GM04503 (cell line): ENCODE measurements around the gene GALNT7.

Experiments used
- DNase-seq: peaks from one replicate; pipeline ENCODE4 v3.0.0-alpha.2; 2012; ENCODE audit warnings: low read depth

The GALNT7 gene

DNA sequence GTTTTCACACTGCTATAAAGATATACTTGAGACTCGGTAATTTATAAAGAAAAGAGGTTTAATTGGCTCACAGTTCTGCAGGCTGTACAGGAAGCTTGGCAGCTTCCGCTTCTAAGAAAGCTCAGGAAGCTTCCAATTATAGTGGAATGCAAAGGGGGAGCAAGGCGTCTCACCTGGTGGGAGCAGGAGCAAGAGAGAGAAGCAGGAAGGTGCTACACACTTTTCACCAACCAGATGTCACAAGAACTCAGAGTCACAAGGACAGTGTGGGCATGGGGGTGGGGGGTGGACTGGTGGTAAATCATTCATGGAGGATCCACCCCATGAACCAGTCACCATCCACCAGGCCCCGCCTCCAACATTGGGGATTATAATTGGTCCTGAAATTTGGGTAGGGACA is 142.8 kb downstream of the GALNT7 start:
- DNase-seq = no peak

DNA sequence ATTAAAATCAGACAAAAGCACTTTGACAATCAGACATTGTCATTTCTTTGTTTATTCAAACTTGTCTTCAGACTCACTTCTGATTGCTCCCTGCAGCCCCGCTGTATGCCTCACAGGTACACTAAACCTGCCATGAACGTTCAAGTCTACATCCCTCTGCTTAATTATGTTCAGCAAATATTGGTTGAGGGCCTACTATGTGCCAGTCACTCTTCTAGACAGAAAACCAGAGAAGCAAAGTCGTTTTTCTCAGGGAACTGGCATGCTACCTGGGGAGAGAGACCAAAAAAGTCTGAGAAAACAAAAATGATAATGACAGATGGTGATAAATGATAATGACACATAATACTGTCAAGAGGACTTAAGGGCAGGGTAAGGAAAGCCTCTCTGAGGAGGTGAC is 146.1 kb downstream of the GALNT7 start:
- DNase-seq = no peak

- DNase-seq = no peak
These were observed 147.4 kb downstream of the GALNT7 start for GRCh38 chr4:173316060-173316459.

GRCh38 chr4:173317004-173317403 is 148.4 kb downstream of the GALNT7 start:
- DNase-seq = no peak

DNA sequence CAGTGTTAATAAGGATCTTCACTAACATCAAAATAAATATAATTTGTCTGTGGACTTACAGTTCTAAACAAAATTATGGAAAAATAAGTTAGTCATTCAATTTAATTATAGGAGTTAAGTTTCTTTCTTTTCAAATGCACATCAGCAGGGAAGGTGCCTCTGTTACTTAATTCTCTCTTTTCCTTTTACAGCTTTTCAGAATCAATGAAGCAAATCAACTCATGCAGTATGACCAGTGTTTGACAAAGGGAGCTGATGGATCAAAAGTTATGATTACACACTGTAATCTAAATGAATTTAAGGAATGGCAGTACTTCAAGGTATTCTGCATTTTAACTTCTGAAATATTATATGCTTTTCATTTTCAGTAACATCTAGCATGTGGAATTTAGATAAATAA is 149.6 kb downstream of the GALNT7 start:
- DNase-seq = no peak

DNA sequence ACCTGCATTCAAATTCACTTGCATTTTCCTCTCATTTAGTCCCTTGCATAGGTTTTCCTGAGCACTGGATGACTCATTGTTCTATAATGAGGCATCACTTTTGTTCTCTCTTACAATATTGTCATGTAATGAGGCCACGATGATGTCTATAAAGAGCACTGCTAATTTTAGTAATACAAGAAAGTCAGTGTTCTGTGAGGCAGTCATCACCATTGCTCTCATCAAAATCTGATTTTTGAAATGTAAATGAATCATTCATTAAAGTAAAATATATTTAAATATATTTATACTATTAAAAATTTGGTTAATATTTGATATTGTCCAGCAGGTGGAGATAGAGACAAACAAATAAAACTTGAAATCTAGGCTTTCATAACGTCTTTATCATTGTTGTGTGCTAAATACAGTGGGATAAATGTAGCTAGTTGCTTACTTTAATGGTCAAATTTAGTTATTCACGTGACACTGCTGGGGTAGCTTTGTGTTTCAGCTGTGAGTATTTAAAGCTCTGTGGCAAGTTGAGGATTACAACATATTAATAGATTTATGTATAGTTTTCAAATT is 150.1 kb downstream of the GALNT7 start:
- no peak for DNase-seq

- DNase-seq = no peak
These were observed 151.1 kb downstream of the GALNT7 start for GRCh38 chr4:173319696-173320095.

DNA sequence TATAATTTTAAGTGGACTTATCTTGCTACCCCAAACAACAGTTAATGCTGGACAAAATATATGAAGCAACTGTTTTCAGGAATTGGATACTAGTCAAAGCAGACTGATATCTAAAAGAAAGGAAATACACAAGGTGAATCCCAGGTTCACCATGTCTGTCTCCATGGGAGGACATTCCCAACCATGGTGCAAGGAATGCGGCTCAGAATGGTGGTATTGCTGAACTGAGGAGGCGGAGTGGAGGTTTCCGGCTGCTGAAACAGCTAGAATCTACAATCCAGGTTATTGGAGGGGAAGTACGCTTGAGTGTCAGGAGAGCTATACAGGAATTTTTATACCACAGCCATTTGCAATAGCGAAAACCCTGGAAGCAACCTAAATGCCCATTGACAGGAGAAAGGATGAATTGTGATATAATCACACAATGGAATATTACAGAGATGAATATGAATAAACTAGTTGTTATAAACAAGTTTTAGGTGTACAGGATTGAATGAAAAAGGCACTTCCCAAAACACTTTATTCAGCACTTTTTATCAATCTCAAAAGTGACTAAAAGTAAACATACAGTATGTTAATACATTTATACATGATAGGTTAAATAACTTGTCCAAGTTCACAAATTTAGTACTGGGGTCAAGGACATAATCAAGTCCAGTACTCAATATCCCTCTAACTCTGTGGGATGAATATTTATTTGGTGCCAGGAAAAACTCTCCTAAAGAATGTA is 156.6 kb downstream of the GALNT7 start:
- DNase-seq = no peak

DNA sequence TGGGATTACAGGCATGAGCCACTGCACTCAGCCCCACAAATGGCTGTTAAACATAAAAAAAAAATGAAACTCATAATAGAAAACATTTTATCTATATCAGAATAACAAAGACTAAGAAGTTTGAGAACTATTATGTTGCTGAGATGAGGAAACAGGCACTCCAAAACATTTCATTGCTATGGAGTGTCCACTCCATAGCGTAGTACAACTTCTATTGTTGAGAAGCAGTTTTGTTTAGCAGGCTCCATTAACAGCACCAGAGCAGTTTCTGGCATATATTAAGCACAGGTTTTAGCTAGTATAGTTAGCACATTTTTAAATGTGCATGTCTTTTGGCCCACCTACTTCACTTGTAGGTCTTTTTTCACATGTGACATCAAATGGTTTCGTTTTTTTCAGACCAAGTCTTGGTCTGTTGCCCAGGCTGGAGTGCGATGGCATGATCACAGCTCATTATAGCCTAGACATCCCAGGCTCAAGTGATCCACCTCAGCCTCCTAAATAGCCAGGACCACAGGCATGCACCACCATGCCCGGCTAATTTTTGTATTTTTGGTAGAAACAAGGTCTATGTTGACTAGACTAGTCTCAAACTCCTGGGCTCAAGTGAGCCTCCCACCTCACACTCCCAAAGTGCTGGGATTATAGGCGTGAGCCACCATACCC is 159.8 kb downstream of the GALNT7 start:
- no peak for DNase-seq

DNA sequence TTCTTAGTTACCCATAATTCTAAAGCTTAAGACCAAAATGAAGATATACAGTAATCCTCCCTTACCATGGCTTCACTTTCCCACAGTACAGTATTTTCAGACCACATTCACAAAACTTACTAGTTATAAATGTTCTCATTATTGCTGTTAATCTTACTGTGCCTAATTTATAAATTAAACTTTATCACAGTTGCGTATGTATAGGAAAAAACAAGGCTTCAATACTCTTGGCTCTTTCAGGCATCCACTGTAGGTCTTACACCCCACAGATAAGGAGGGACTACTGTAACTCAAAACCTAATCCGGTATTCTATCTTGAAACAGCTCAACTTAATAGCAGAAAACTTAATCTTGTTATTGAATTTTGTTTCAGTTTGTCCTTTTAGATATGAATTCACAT is 162.0 kb downstream of the GALNT7 start:
- no peak for DNase-seq

DNA sequence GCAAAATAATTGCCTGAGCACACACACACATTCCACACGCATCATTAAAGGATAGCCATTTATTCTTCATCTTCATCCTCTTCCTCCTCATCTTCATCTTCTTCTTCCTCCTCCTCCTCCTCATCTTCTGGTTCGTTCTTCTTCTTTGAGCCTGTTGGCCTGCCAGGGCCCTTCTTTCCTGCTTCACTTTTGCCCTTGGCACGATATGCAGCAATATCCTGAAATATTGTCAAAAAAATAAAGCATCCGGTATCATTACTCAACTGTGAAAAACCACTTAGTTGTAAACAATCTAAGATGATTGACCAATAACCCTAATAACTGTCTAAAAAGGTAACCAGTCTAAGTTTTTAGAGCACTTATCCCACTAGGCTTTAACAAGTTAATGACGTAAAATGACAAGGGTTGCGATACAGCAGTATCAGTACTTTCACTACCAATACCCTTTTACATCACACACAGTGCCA is 163.4 kb downstream of the GALNT7 start:
- DNase-seq = no peak

DNA sequence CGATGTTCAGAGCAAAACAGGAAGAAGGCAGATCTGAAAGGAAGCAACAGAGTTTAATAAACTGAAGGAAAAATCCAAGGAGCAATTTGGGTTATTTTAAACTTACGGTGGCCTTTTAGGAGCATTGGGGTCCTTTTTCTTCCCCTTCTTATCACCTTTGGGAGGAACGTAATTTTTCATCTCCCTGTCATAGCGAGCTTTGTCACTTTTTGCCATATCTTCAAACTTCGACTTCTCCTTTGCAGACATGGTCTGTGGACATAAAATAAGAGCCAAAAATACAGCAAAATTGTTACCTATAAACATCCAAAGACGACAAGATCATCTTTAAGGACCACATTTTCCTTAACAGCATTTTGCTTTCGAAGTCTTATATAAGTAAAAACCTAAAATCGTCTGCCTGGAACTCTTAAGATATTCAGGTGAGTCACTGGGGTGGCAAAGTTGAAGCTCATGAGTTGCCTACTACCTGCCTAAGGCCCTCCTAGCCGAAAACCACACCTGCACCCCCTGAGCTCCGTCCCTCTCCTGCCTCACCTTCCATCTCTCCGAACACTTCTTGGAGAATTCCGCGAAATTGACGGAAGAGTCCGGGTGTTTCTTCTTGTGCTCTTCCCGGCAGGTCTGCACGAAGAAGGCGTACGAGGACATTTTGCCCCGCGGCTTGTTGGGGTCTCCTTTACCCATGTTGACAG is 164.5 kb downstream of the GALNT7 start:
- no peak for DNase-seq

GRCh38 chr4:173333658-173334084 is 165.1 kb downstream of the GALNT7 start:
- no peak for DNase-seq

GRCh38 chr4:173334085-173334890 is 165.7 kb downstream of the GALNT7 start, which contains the start of gene HMGB2:
Gene HMGB2 (minus strand): TSS chr4:173334358. CDS start chr4:173333649, 709 bp downstream.
- DNase-seq = peak; percentile 98

- peak; percentile 44 for DNase-seq
These were observed 166.5 kb downstream of the GALNT7 start for GRCh38 chr4:173334891-173335752.

- DNase-seq = no peak
These were observed 168.9 kb downstream of the GALNT7 start for GRCh38 chr4:173337463-173337862.

DNA sequence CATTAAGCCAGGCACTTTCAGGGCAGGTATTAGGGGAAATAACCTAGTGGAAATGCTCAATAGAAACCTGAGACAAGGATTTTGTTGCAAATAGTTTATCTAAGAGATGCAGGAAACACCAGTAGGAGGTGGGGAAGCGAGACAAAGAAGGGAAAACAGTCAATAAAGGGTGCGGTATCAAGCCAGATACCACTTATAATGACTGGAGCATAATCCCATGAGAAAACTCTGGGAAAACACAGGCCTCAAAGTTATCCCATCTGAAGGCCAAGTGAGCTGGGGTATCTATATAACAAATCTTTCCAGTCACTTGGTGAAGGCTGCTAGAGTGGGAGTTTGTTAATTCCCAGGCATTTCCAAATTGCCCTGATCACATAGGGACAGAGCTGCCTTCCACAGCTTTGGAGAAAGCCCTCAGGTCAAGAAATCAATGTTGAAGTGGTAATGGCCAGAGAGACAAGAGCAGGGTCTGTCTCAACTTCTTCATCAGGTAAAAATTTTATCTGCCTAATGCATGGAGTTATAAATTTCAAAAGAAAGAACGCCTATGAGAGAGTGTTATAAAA is 175.3 kb downstream of the GALNT7 start:
- no peak for DNase-seq

- no peak for DNase-seq
These were observed 177.0 kb downstream of the GALNT7 start for GRCh38 chr4:173345648-173346047.

DNA sequence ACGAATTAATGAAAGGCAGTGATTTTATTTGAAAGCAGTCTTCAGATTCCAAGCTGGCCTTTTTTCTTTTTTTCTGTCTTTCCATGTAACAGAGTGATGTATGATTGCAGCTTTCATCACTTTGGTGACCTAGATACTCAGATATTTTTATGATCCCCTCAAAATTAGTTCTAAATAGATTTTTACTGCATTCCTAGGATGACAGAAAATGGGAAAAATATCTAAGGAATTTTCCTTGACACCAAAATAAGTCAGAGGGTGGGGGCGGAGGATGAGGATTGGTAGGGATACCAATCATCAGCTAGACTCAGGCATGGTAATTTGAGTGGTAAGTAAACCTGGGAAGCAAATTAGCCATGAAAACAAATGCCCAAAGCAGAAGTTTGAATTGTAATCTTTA is 177.5 kb downstream of the GALNT7 start:
- peak; percentile 66 for DNase-seq

DNA sequence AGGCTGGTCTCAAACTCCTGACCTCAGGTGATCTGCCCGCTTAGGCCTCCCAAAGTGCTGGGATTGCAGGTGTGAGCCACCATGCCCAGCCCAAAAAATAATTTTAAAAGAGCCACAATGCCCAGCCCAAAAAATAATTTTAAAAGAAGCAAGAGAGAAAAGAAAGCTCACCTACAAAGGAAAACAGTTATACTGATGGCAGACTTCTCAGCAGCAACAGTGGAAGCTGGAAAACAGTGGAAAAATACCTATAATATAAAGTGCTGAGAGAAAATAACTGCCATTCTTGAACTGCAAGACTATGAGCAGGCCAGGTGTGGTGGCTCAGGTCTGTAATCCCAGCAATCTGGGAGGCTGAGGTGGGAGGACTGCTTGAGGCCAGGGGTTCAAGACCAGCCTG is 178.9 kb downstream of the GALNT7 start:
- no peak for DNase-seq
